Glomerular visceral epithelial cell (primary cell): ENCODE data around the gene CENATAC.
"Not testable (repeated sequence)": the region's sequence is repeated elsewhere in the genome, so short reads cannot be mapped to it uniquely, and the experiment has no call there.

Experiments used
- DNase-seq: peaks from one replicate; pipeline ENCODE4 v3.0.0-alpha.2; 2016; ENCODE audit errors: extremely low spot score

Gene CENATAC

DNA sequence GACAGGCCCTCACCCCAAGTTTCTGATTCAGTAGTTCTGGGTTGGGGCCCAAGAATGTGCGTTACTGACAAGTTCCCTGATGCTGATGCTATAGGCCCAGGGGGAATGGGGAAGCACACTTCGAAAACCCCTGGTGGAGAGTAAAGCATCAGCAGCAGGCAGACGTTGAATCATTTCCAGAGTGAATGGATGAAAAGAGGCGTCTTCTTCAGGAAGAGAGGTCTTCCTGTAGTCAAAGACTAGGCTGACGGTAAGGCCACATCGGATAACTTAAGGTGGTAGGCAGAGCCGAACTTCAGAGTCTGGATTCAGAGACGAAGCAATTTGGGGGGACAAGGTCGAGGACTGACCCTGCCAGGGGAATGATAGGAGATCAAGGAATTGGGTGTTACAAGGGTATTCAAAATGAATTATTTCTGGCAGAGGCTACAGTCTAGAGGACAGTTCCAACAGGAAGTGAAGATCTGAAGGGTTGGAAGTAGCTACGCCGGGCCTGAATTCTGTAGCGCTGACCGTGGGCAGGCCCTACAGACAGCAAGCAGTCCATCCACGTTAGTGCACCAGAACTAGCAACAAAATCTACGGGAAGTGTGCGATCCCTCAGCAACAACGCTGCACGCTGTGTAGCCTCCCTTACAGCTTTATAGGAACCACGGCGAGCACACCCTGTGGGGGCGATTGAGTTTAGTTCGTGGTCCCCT, 862 bp upstream of the CENATAC start:
- no peak for DNase-seq

DNA sequence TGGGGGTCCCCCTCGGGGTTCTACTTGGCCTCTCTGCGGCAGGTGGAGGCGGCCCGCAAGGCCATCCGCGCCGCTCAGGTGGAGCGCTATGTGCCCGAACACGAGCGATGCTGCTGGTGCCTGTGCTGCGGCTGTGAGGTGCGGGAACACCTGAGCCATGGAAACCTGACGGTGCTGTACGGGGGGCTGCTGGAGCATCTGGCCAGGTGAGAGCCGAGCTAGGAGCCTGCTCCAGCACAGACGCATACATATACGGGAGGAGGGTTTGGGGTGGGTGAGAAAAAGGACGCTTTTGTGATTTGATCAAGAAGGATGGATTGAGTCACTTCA, 415 bp downstream of the CENATAC start:
- no peak for DNase-seq

DNA sequence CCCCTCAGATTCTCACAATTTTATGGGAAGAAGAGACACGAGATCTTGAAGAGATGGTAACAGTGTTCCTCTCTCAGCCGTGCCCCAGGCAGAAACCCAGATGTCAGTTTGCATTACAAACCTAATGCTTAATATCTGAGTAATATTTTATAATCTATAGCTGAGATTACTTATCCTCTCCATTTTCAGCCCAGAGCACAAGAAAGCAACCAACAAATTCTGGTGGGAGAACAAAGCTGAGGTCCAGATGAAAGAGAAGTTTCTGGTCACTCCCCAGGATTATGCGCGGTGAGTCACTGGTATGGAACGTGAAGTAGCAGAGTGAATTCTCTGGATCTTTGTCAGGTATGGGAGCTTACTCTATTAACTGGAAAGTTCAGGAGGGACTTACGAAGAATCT, 884 bp downstream of the CENATAC start:
- peak; percentile 73 for DNase-seq

DNA sequence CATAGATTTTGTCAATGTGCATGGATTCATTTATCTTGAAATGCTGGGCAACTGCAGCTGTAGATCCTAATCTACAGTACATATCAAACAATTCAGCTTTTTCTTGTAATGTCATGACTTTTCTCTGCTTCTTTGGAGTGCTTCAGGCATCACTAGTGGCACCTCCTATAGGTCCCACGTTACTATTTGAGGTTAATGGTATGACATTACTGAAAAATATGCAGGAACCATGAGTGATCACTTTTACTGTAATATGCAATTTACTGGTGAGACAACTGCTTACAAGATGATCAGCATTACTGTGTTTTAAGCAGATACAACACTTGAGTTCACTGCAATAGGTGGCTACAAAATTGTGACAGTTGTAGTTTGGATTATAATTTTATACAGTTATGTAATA, 3.0 kb downstream of the CENATAC start:
- DNase-seq: no peak

GRCh38 chr11:119006656-119007055, 8.7 kb downstream of the CENATAC start:
- no peak for DNase-seq

- no peak for DNase-seq
Observed at GRCh38 chr11:119011476-119012053, 13.6 kb downstream of the CENATAC start.

- DNase-seq: no peak
Observed at GRCh38 chr11:119012629-119013170, 14.8 kb downstream of the CENATAC start.

DNA sequence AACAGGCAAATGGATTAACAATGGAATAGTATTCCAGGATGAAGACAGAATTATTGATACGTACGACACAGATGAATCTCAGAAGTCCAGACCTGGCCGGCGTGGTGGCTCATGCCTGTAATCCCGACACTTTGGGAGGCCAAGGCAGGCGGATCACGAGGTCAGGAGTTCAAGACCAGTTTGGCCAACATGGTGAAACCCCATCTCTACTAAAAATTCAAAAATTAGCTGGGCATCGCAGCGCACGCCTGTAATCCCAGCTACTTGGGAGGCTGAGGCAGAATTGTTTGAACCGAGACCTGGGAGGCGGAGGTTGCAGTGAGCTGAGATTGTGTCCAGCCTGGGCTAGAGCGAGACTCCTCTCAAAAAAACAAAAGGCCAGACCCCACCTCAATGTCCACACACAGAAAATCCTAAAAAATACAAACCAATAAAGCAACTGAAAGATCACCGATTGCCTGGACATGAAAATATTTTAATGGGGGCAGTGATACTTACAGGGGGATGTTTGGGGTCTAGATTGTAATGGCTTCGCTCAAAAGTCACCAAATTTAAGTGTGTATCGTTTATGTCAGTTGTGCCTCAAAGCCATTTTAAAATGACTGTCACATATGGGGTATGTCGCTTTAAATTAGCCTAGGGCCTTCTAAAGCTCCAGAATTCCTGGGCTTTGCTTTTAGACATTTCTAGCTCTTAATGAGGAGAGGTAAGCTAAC, 16.4 kb downstream of the CENATAC start:
- no peak for DNase-seq

- DNase-seq: peak; percentile 13
Observed at GRCh38 chr11:119015054-119015611, 17.2 kb downstream of the CENATAC start.

DNA sequence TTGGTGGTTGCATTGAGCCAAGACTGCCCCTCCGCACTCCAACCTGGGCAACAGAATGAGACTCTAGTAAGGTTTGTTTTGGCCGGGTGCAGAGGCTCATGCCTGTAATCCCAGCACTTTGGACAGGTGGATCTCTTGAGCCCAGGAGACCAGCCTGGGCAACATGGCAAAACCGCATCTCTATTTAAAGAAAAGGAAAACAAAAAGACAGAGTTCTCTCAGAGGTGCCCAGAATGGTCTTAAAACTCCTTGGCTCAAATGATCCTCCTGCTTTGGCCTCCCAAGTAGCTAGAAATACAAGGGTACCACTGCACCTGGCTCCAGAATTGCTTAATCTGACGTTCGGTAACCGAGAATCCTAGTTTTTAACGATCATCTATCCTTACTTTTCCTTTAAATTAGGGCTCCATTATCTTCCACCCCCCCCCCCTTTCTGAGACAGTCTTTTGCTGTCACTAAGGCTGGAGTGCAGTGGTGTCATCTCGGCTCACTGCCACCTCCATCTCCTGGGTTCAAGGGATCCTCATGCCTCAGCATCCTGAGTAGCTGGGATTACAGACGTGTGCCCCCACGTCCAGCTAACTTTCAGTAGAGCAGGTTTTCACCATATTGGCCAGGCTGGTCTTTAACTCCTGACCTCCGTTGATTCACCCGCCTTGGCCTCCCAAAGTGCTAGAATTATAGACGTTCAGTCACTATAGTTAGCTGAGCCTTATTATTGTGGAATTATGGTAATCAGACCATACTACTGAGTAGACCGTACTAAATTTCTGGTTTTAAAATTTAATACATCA, 18.5 kb downstream of the CENATAC start:
- DNase-seq: no peak

DNA sequence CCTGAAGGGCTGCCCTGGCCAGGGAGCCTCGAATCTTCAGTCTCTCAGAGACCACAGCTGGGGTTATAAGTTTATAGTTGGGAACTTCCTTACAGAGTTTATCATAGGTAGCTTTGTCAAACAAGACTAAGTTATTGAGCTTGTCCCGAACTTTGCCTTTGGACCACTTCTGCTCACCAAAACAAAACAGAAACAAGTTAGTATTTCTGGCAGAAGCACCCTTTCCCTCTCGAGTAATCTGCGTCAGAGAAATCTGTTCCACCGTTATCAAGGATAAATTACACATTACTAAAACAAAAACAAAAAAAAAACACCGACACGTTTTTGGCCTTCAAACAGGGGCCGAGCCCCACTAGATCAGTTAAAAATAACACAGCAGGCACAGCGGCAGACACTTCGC, 19.4 kb downstream of the CENATAC start:
- DNase-seq: not testable (repeated sequence)

DNA sequence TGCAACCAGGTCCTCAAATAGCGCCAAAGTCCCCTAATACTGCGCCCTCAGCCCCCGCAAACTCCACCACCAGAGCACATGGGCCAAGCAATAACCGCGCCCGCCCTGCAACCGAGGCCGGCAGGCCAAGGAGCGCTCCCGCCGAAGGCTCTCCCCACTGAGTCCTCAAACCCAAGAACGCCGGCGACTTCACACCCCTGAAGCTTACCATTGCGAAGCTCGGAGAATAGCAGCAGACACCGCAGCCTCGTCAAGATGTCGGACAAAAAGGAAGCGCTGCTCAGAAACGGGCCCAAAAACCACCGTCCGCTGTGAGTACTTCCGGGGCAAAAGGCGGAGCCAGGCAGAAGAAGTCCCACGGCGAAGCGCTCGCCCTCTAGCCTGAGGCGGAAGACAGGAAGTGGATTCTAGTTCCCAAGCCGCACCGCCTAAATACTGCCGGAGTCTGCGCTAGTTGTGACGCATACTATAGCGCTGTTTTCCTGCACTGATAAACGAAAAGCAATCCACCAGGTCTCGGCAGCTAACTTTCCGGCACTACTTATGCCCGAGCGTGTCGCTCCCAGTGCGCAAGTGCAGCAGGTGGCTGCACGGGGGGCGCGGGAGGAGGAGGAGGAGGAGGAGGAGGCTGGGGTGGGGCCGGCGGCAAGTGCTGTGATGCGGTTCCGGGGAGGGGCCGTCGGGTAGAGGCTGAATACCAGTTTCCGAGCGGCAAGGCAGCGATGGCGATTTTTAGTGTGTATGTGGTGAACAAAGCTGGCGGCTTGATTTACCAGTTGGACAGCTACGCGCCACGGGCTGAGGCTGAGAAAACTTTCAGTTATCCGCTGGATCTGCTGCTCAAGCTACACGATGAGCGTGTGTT, 20.4 kb downstream of the CENATAC start, which contains the start of the genes RPS25 and TRAPPC4:
Gene RPS25 (minus strand): TSS at position 270 of the 865 bp plus-strand sequence. CDS start 59 bp downstream, at position 211.
Gene TRAPPC4 (plus strand): TSS at position 693 of the 865 bp plus-strand sequence. CDS start 30 bp downstream, at position 723.
- DNase-seq: peak; percentile 92

DNA sequence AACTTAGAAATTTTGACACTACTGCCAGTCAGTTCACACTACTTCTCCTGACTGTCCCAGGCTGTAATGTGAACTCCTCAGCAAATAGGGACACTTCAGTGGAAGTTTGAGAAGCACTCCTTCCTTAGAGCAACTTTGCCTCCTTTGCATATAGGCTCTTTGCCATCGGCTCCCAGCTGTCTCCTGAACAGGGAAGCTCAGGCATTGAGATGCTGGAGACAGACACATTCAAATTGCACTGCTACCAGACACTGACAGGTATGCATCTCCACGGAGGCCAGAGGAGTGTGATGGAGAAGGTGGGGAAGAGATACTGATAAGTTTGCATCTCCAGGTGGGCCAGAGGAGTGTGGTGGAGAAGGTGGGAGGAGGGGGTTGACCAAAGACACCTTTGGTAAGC, 22.1 kb downstream of the CENATAC start:
- no peak for DNase-seq

GRCh38 chr11:119021631-119022030, 23.7 kb downstream of the CENATAC start:
- DNase-seq: no peak

- DNase-seq: no peak
Observed at GRCh38 chr11:119023741-119024140, 25.8 kb downstream of the CENATAC start.

DNA sequence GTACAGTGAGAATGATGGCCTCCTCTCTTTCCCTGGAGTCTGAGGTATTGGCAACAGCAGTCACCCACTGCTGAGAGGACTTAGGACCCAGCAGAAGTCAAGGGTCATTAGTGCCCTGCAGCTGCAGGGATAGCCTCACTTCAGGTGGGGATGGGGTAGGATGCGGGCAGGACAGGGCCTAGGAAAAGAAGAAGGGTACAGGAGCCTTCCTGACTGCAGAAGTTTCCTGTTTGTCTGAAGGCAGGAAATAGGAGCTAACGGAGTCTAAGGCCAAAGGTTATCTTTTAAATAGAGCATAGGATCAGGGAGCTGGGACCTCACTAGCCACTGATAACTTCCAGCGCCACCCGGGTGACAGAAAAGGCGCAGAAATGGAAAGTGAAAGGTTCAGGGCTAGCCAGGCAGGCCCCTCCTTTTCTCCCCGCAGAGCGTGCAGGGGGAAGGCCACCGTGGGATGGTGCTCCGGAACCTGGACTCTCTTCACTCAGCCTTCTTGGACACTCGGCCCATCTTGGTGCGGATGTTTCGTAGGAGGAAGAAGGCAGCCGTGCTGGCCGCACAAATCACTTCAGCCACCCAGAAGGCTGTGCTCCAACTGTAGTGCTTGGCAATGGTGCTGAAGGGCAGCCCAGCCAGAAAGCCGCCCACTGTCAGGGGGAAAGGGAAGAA, 26.6 kb downstream of the CENATAC start:
- no peak for DNase-seq

GRCh38 chr11:119025099-119025473, 27.1 kb downstream of the CENATAC start:
- DNase-seq: no peak

- no peak for DNase-seq
Observed at GRCh38 chr11:119025541-119025940, 27.6 kb downstream of the CENATAC start.

DNA sequence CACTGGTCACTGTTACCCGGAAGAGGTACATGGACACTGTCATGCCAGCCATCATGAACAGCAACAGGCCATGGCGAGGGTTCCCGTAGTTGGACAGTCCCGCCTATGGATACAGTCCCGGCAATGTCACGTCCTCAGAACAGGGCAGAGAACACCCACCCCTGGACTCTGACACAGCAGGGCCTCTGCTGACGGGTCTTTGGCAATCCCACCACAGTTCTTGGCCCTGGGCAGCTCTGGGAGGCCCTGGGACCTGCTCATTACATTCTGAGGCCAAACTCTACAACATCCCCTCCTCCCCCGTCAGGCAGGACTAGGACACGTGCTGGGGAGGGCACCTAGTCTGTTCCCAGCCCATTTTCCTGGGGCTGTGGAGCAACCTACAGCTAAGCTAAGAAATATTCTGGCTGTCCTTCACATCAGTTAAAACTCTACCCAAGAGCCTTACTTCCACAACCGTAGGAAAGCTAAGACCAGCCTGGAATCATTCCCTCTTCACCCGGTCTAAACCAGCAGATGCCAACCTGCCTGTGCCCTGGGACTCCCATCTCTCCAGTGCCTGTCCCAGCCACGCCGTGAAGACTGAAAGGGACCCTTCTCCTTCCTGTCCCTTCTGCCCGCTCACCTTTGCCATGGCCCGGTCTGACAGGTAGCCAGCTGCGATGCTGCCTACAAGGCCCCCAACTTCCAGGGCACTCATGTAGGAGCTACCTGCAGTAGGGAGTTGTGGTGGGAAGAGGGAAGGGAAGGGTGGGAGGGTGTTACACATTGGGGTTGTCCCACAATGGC, 28.2 kb downstream of the CENATAC start:
- DNase-seq: no peak
